B cell (primary cell): ENCODE data around the gene CCDC120.

ENCODE experiments used
- CTCF ChIP-seq: fragments of 200-600 bp; IDR thresholded peaks from one replicate; pipeline ENCODE4 v1.8.0; 2022; ENCODE audit warnings: antibody characterized with exemption, mild to moderate bottlenecking
- EZH2 ChIP-seq: IDR thresholded peaks from 2 replicates; pipeline ENCODE4 v1.6.1; 2012; ENCODE audit warnings: borderline replicate concordance, low read depth, mild to moderate bottlenecking, moderate library complexity, low read length; ENCODE audit not compliant: insufficient read depth, poor library complexity, severe bottlenecking

- TF ChIP-seq CTCF (no peak), EZH2 (no peak)
These were observed 10.2 kb downstream of the CCDC120 start for GRCh38 chrX:49069038-49069437.
